HepG2 (cell line): ENCODE data around the gene POLR3F. TPM values are rescaled to one million over a fixed set of nuclear protein-coding genes. Genes with fewer than 3 reads are reported as not detected.

Source experiments
- BATF2 ChIP-seq: sonication (generic); formaldehyde crosslinking; IDR thresholded peaks from 2 replicates; pipeline ENCODE4 v1.8.0; 2022; ENCODE audit warnings: mild to moderate bottlenecking, missing genetic modification reagents, moderate library complexity
- GMEB1 ChIP-seq: sonication (generic); formaldehyde crosslinking; IDR thresholded peaks from 2 replicates; pipeline ENCODE4 v1.5.1; 2020; ENCODE audit warnings: missing genetic modification reagents, mild to moderate bottlenecking, borderline replicate concordance
- HOXA7 ChIP-seq: sonication (generic); formaldehyde crosslinking; IDR thresholded peaks from 2 replicates; pipeline ENCODE4 v1.8.1; 2022; ENCODE audit warnings: mild to moderate bottlenecking, missing genetic modification reagents, moderate library complexity
- SNAI1 ChIP-seq: sonication (generic); formaldehyde crosslinking; IDR thresholded peaks from 2 replicates; pipeline ENCODE4 v1.5.0; 2020; ENCODE audit warnings: mild to moderate bottlenecking, missing genetic modification reagents, borderline replicate concordance
- TARDBP ChIP-seq: sonication (generic); formaldehyde crosslinking; IDR thresholded peaks from 2 replicates; pipeline ENCODE4 v1.8.0; 2022; ENCODE audit warnings: mild to moderate bottlenecking, missing genetic modification reagents
- ZBTB46 ChIP-seq: sonication (generic); formaldehyde crosslinking; IDR thresholded peaks from 2 replicates; pipeline ENCODE4 v1.4.0; 2020; ENCODE audit warnings: mild to moderate bottlenecking, missing genetic modification reagents, borderline replicate concordance
- ZKSCAN1 ChIP-seq: fragments of 150-350 bp; IDR thresholded peaks from 2 replicates; pipeline ENCODE4 v1.6.1; 2014; ENCODE audit warnings: low read length
- ZNF225 ChIP-seq: sonication (generic); formaldehyde crosslinking; IDR thresholded peaks from 2 replicates; pipeline ENCODE4 v1.4.0; 2020; ENCODE audit warnings: mild to moderate bottlenecking, missing genetic modification reagents
- ZNF552 ChIP-seq: sonication (generic); formaldehyde crosslinking; IDR thresholded peaks from 2 replicates; pipeline ENCODE4 v1.9.0; 2022; ENCODE audit warnings: missing genetic modification reagents, mild to moderate bottlenecking, borderline replicate concordance
- ZNF780A ChIP-seq: sonication (generic); formaldehyde crosslinking; IDR thresholded peaks from 2 replicates; pipeline ENCODE4 v1.8.0; 2022; ENCODE audit warnings: mild to moderate bottlenecking, missing genetic modification reagents, moderate library complexity
- ZSCAN12 ChIP-seq: sonication (generic); formaldehyde crosslinking; IDR thresholded peaks from 2 replicates; pipeline ENCODE4 v1.9.0; 2021; ENCODE audit warnings: mild to moderate bottlenecking, missing genetic modification reagents
- polyA plus RNA-seq, 8 experiments: library from polyadenylated mRNA; depleted of rRNA in 3 of 8; stranded (reverse) in 7 of 8; unstranded in 1 of 8; fragments of >200 nt; fragmentation: Illumina TruSeq in 4 of 8; extraction: Trizol in 4 of 8; gene quantifications; 2 replicates each; pipeline versions ENCODE4 v1.2.1 to v1.2.3, GENCODE V29; 2011 to 2016; ENCODE audit warnings: low read depth in 4 of 8, missing spikeins in 1 of 8, mixed read lengths in 1 of 8; ENCODE audit not compliant: insufficient read depth in 1 of 8
- total RNA-seq, 5 experiments: library from RNA; depleted of rRNA; stranded (reverse); fragments of >200 nt; fragmentation: Illumina TruSeq; extraction: Trizol; gene quantifications; 2 replicates each; pipeline ENCODE4 v1.2.3, GENCODE V29; 2016; ENCODE audit warnings: low read depth in 1 of 5
- TF ChIP-seq, protein P1 (sequence below): sonication (generic); formaldehyde crosslinking; IDR thresholded peaks from 2 replicates; pipeline ENCODE4 v1.5.1; 2020; ENCODE audit warnings: mild to moderate bottlenecking, missing genetic modification reagents
- TF ChIP-seq, protein P2 (sequence below): sonication (generic); formaldehyde crosslinking; IDR thresholded peaks from 2 replicates; pipeline ENCODE4 v1.4.0; 2020; ENCODE audit warnings: mild to moderate bottlenecking, missing genetic modification reagents
- TF ChIP-seq, protein P3 (sequence below): sonication (generic); formaldehyde crosslinking; IDR thresholded peaks from 2 replicates; pipeline ENCODE4 v1.5.0; 2020; ENCODE audit warnings: missing genetic modification reagents
- TF ChIP-seq, protein P4 (sequence below): sonication (generic); formaldehyde crosslinking; IDR thresholded peaks from 2 replicates; pipeline ENCODE4 v1.4.0; 2020; ENCODE audit warnings: missing genetic modification reagents, mild to moderate bottlenecking, borderline replicate concordance

Gene POLR3F
- total and polyA plus RNA-seq, 2 of the 13 experiments (the other 11 are each of a cell fraction or from before 2014, with no cell fraction given): 11.7 to 25.5 TPM

- TF ChIP-seq, protein P1, sequence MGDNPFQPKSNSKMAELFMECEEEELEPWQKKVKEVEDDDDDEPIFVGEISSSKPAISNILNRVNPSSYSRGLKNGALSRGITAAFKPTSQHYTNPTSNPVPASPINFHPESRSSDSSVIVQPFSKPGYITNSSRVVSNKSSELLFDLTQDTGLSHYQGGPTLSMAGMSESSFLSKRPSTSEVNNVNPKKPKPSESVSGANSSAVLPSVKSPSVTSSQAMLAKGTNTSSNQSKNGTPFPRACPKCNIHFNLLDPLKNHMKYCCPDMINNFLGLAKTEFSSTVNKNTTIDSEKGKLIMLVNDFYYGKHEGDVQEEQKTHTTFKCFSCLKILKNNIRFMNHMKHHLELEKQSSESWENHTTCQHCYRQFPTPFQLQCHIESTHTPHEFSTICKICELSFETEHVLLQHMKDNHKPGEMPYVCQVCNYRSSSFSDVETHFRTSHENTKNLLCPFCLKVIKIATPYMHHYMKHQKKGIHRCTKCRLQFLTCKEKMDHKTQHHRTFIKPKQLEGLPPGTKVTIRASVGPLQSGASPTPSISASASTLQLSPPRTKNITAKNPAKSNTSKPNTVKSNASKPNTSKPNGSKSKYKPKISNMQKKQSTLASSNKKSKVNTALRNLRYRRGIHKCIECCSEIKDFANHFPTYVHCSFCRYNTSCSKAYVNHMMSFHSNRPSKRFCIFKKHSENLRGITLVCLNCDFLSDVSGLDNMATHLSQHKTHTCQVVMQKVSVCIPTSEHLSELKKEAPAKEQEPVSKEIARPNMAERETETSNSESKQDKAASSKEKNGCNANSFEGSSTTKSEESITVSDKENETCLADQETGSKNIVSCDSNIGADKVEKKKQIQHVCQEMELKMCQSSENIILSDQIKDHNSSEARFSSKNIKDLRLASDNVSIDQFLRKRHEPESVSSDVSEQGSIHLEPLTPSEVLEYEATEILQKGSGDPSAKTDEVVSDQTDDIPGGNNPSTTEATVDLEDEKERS: peak; percentile 80
- TF ChIP-seq, protein P2, sequence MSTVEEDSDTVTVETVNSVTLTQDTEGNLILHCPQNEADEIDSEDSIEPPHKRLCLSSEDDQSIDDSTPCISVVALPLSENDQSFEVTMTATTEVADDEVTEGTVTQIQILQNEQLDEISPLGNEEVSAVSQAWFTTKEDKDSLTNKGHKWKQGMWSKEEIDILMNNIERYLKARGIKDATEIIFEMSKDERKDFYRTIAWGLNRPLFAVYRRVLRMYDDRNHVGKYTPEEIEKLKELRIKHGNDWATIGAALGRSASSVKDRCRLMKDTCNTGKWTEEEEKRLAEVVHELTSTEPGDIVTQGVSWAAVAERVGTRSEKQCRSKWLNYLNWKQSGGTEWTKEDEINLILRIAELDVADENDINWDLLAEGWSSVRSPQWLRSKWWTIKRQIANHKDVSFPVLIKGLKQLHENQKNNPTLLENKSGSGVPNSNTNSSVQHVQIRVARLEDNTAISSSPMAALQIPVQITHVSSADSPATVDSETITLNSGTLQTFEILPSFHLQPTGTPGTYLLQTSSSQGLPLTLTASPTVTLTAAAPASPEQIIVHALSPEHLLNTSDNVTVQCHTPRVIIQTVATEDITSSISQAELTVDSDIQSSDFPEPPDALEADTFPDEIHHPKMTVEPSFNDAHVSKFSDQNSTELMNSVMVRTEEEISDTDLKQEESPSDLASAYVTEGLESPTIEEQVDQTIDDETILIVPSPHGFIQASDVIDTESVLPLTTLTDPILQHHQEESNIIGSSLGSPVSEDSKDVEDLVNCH (CRISPR knock-in tag): no peak
- TF ChIP-seq ZBTB46 (CRISPR knock-in tag) (no peak; the same call in 1 of the 2 replicates), ZSCAN12 (CRISPR knock-in tag) (peak; percentile 92; the same call in 1 of the 2 replicates), TARDBP (CRISPR knock-in tag) (peak; percentile 93), ZNF552 (CRISPR knock-in tag) (0 out of 2 replicates have a peak, but pooled peaks have one; percentile 70), ZNF780A (no peak), HOXA7 (no peak), SNAI1 (CRISPR knock-in tag) (no peak; the same call in 1 of the 2 replicates), GMEB1 (CRISPR knock-in tag) (no peak; the same call in 1 of the 2 replicates), ZKSCAN1 (peak; percentile 87), BATF2 (no peak), ZNF225 (CRISPR knock-in tag) (no peak)
- TF ChIP-seq, protein P3, sequence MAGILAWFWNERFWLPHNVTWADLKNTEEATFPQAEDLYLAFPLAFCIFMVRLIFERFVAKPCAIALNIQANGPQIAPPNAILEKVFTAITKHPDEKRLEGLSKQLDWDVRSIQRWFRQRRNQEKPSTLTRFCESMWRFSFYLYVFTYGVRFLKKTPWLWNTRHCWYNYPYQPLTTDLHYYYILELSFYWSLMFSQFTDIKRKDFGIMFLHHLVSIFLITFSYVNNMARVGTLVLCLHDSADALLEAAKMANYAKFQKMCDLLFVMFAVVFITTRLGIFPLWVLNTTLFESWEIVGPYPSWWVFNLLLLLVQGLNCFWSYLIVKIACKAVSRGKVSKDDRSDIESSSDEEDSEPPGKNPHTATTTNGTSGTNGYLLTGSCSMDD: 0 out of 2 replicates have a peak, but pooled peaks have one; percentile 50
- TF ChIP-seq, protein P4, sequence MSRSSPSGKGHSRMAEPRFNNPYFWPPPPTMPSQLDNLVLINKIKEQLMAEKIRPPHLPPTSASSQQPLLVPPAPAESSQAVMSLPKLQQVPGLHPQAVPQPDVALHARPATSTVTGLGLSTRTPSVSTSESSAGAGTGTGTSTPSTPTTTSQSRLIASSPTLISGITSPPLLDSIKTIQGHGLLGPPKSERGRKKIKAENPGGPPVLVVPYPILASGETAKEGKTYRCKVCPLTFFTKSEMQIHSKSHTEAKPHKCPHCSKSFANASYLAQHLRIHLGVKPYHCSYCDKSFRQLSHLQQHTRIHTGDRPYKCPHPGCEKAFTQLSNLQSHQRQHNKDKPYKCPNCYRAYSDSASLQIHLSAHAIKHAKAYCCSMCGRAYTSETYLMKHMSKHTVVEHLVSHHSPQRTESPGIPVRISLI (CRISPR knock-in tag): no peak
Measured at GRCh38 chr20:18466894-18467730, at the start of gene POLR3F, which contains the start of gene DZANK1 (continued).
